OCI-LY3 (cell line): ENCODE measurements around the gene TFEB.

Experiments
- EZH2phosphoT487 ChIP-seq: fragments of 200-600 bp; shearing (Covaris generic); IDR thresholded peaks from 2 replicates; pipeline ENCODE4 v1.6.1; 2018; ENCODE audit warnings: antibody characterized with exemption, mixed run types, low read depth
- TF ChIP-seq, protein P1 (sequence below): fragments of 200-600, 300-600 bp; sonication (generic); IDR thresholded peaks from 2 replicates; pipeline ENCODE4 v1.5.1; 2014; ENCODE audit warnings: antibody characterized with exemption, low read length, low read depth

DNA sequence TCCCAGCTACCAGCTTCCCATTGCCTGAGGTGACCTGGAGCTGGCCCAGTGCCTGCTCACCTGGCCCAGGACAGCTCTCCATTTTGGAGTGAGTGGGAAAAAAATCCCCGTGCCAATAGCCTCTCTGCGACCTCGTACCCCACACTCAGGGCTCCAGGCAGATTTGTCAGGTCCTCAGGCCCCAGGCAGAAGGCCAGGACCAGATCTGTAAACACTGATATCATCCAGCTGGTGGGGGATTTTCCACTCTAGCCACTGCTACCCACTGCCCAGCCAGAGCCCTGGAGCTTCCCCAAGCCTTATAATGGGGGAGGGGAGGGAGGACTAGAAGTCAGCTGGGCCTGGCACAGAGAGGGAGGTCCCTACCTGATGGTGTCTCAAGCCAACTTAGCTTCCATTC lies 13.1 kb upstream of the TFEB start:
- TF ChIP-seq, protein P1, sequence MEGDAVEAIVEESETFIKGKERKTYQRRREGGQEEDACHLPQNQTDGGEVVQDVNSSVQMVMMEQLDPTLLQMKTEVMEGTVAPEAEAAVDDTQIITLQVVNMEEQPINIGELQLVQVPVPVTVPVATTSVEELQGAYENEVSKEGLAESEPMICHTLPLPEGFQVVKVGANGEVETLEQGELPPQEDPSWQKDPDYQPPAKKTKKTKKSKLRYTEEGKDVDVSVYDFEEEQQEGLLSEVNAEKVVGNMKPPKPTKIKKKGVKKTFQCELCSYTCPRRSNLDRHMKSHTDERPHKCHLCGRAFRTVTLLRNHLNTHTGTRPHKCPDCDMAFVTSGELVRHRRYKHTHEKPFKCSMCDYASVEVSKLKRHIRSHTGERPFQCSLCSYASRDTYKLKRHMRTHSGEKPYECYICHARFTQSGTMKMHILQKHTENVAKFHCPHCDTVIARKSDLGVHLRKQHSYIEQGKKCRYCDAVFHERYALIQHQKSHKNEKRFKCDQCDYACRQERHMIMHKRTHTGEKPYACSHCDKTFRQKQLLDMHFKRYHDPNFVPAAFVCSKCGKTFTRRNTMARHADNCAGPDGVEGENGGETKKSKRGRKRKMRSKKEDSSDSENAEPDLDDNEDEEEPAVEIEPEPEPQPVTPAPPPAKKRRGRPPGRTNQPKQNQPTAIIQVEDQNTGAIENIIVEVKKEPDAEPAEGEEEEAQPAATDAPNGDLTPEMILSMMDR, result no peak
- TF ChIP-seq EZH2phosphoT487, result no peak
